Liver (tissue), 3 donors: ENCODE data around the gene JPH3.

Experiments
- ATF3 ChIP-seq: IDR thresholded peaks from 2 replicates; pipeline ENCODE4 v1.6.1; 2016; ENCODE audit warnings: antibody characterized with exemption
- CTCF ChIP-seq: fragments of 150-350 bp; IDR thresholded peaks from 2 replicates; pipeline ENCODE4 v1.5.1; 2017; ENCODE audit warnings: improper control_type of control experiment, low read depth, low read length; ENCODE audit not compliant: missing input control
- JUND ChIP-seq, 2 donors: IDR thresholded peaks; 2 replicates each; pipeline ENCODE4 v1.6.1; 2016; ENCODE audit warnings: antibody characterized with exemption in 2 of 2
- REST ChIP-seq: IDR thresholded peaks from 2 replicates; pipeline ENCODE4 v1.6.1; 2016; ENCODE audit warnings: antibody characterized with exemption, mild to moderate bottlenecking
- TAF1 ChIP-seq: conservative IDR thresholded peaks from 2 replicates; pipeline ENCODE4 v1.6.1; 2016; ENCODE audit warnings: antibody characterized with exemption, mild to moderate bottlenecking
- donor health status: healthy.
- donor health status: healthy.

GRCh38 chr16:87696726-87697125 is 94.4 kb downstream of the JPH3 start:
- no peak for TF ChIP-seq CTCF
- TF ChIP-seq REST = no peak
- no peak for TF ChIP-seq TAF1
- TF ChIP-seq JUND (IDR thresholded peaks at IDR 0.05) = no peak
- TF ChIP-seq ATF3 = no peak
